ENCODE measurements around the gene GPR152.
A peak's percentile ranks its signal among the peaks of the same experiment; 100 is the strongest.
"Not testable (repeated sequence)": the region's sequence is repeated elsewhere in the genome, so short reads cannot be mapped to it uniquely, and the experiment has no call there.

The GPR152 gene

GRCh38 chr11:67439321-67440228 lies 13.0 kb downstream of the GPR152 start:
- DNase-seq: no peak

DNA sequence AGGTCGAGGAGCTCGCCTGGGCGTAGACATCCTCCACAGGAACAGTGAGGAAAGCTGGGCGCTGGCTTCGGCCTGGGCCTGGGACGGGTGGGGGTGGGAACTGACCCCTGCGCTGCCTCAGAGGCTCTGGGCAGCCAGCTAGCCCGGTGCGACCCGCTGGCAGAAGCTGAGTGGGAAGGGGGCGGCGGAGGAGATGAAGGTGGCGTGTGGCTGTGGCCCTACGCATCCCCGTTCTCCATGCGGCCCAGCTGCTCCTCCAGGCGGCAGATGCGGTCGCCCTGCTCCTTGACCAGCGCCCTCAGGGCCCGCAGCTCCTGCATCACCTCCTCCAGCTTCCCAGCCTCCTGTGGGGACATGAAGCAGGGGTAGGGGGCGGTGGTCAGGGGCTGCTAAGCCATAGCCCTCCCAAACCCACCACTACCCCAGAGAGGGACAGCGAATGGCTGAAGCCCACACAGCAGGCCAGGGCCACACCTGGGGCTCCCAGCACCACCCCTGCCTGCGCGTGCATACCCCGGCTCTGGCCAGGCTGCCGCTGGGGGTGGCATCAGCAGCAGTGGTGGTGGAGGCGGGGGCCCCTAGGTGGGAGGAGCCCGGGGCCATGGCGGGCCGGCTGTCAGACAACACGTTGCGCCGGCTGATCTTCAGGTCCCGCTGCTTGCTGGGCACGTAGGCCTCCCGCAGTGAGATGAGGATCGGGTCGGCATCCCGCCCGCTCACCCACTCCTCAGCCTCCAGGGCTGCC lies 14.2 kb downstream of the GPR152 start:
- DNase-seq: no peak

GRCh38 chr11:67437809-67438157 lies 14.7 kb downstream of the GPR152 start:
- DNase-seq: no peak

GRCh38 chr11:67437082-67437808 lies 15.3 kb downstream of the GPR152 start, which contains the start of gene PTPRCAP:
Gene PTPRCAP, minus strand, starts transcription at chr11:67437682. Its CDS starts 63 bp downstream, at chr11:67437619.
- no peak for DNase-seq

DNA sequence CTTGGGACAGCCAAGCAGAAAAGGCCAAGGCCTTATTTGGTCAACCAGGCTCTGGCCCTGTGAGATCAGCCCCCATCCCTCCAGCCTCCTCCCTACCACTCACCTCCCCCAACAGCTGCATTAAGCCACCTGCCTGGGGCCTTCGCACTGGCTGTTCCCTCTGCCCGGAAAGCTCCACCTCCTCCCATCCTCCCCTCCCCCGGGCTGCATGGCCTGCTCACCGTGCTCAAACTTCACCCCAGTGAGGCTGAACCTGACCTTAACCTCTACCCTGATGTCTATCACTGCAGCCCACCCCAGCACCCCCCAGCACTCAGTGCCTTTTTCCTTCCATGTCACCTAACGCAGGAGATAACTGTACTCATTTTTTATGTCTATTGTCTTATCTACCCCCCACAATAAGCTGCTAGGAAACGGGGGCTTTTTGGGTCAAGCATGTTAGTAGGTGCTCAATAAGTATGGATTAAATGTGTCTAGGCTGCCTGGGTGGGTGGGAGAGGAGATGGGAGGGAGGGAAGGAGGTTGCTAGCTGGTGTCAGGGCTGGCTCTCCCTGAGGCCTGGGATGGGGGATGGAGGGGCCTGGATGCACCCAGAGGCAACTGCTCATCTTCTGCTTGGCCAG lies 16.0 kb downstream of the GPR152 start:
- no peak for DNase-seq

DNA sequence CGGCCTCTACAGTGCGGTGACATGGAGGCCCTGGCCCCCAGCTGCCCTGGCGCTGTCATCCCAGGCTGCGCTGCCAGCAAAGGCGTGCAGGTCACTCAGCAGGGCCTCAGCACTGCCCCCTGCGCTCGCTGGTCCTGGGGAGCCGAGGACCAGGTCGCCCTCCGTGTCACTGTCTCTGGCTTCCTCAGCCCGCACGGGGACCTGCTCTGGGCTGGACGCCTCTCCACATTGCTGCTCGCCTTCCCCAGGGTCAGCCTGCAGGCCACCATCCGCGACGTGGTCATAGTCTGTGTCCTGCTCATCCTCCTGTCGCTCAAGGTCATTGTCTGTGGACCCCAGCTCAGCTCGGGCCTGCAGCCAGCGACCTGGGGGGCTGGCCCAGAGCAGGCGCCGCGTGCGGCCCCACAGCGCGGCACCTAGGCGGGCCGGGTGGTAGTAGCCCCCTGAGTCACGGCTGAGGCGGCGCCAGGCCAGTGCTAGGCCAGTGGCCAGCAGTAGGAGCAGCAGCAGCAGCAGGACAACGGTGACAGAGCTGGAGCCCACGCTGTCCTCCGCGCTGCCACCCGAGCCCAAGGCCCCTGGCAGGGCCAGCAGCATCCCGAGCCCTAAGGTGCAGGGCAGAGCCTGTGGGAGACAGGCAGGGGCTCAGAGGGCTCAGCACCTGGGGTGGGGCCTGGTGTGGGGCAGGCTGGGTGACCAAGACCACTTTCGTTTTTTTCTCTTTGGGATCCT lies 16.6 kb downstream of the GPR152 start:
- DNase-seq: no peak

- no peak for DNase-seq
Measured at GRCh38 chr11:67435031-67435726, 17.4 kb downstream of the GPR152 start.

GRCh38 chr11:67434395-67434881 lies 18.1 kb downstream of the GPR152 start:
- DNase-seq: no peak

DNA sequence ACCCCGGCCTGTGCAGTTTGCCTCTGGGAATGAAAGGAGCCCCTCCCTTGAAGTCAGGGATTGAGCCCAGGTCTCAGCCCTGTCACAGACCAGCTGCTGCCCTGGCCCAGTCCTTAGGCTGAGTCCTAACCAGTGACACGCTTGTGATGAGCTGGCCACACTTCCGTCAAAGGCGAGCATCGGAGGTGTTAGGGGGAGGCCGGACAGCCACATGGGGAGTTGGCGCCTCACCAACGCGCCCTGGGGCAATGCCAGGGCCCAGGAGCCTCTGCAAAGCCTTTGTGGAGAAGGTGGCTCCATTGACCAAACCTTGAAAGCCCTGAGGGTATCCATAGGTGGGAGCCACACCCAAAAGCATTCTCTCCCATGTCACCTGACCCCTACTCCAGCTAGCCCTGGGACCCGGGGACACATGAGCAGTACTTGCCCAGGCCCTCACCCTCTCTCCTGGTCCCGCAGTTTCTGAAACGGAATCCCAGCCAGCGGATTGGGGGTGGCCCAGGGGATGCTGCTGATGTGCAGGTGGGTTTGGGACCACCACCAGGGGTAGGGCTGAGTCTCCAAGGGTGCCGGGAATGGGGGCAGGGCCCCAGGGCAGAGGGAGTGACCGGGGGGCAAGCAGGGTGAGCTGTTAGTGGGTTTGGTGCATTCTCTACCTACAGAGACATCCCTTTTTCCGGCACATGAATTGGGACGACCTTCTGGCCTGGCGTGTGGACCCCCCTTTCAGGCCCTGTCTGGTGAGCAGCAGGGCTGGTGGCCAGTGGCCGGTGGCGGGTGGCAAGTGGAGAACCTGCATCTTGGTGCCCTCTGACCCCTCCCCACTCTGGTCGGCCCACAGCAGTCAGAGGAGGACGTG lies 18.8 kb downstream of the GPR152 start:
- DNase-seq: no peak

DNA sequence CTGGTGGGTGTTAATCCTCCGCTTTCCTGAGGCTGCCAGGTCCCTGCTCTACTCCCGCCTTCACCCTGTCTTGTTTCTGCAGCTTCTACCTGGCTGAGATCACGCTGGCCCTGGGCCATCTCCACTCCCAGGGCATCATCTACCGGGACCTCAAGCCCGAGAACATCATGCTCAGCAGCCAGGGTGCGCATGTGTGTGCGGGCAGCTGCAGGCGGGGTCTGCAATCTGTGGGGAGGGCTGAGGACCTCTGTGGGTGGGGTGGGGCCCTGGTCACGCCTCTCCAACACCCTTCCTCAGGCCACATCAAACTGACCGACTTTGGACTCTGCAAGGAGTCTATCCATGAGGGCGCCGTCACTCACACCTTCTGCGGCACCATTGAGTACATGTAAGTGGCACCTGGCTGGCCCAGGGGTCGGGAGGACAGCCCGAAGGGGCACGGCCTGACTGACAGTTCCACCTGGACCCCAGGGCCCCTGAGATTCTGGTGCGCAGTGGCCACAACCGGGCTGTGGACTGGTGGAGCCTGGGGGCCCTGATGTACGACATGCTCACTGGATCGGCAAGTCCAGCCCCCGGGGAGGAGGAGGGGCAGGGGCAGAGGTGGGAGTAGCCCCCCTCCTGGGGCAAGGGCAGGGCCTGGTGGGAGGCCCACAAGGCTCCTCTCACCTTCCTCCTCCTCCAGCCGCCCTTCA lies 19.7 kb downstream of the GPR152 start:
- no peak for DNase-seq

GRCh38 chr11:67431346-67432249 lies 20.9 kb downstream of the GPR152 start:
- no peak for DNase-seq

GRCh38 chr11:67429722-67430121 lies 22.8 kb downstream of the GPR152 start:
- DNase-seq: no peak

- DNase-seq: no peak
Measured at GRCh38 chr11:67429038-67429668, 23.4 kb downstream of the GPR152 start.

- DNase-seq: peak; percentile 93
Measured at GRCh38 chr11:67428052-67429001, 24.2 kb downstream of the GPR152 start, which contains the start of gene RPS6KB2. Gene RPS6KB2, plus strand, starts transcription at chr11:67428494. Its CDS starts 52 bp downstream, at chr11:67428546.

GRCh38 chr11:67427364-67427859 lies 25.1 kb downstream of the GPR152 start:
- DNase-seq: not testable (repeated sequence)

GRCh38 chr11:67423891-67424613 lies 28.5 kb downstream of the GPR152 start:
- DNase-seq: no peak

All from kidney glomerular epithelial cell (primary cell).